Keratinocyte (primary cell): ENCODE measurements around the gene CFAP20DC. TPM values are rescaled to one million over a fixed set of nuclear protein-coding genes. Genes with fewer than 3 reads are reported as not detected.

ENCODE experiments used
- DNase-seq: peaks from one replicate; pipeline ENCODE4 v3.0.0-alpha.2; 2011; ENCODE audit warnings: low read depth, missing footprints, low spot score
- FAIRE-seq: peaks from 2 replicates; lab custom pipeline; 2011; peaks lifted over from hg19 to GRCh38; lab: Jason Lieb, UNC
- H2AFZ ChIP-seq: 2 replicates; pipeline ENCODE4 v1.6.0; 2012; ENCODE audit warnings: low read length, control low read depth, inconsistent platforms; ENCODE audit not compliant: control insufficient read depth
- H3K27ac ChIP-seq: 2 replicates; pipeline ENCODE4 v1.5.1; 2011; ENCODE audit warnings: low read length; ENCODE audit not compliant: control insufficient read depth, insufficient read depth
- H3K27me3 ChIP-seq: 3 replicates; pipeline ENCODE4 v1.6.0; 2011; ENCODE audit warnings: low read length; ENCODE audit not compliant: control insufficient read depth, insufficient read depth; ENCODE audit errors: extremely low read depth
- H3K36me3 ChIP-seq, 2 experiments: 2 replicates in 1 of 2; 3 replicates in 1 of 2; pipeline ENCODE4 v1.5.1; 2011; ENCODE audit warnings: low read length in 2 of 2, mild to moderate bottlenecking in 1 of 2; ENCODE audit not compliant: control insufficient read depth in 2 of 2, insufficient read depth in 2 of 2; ENCODE audit errors: extremely low read depth in 1 of 2
- H3K4me1 ChIP-seq: 3 replicates; pipeline ENCODE4 v1.5.1; 2011; ENCODE audit warnings: low read length; ENCODE audit not compliant: control insufficient read depth, insufficient read depth; ENCODE audit errors: extremely low read depth
- H3K4me2 ChIP-seq: 3 replicates; pipeline ENCODE4 v1.6.0; 2011; ENCODE audit warnings: low read depth, low read length; ENCODE audit not compliant: control insufficient read depth, insufficient read depth; ENCODE audit errors: extremely low read depth
- H3K4me3 ChIP-seq, 3 experiments: fragments of 200-600 bp in 1 of 3; sonication (generic) in 1 of 3; 2 replicates in 2 of 3; 3 replicates in 1 of 3; pipeline ENCODE4 v1.5.1; 2011 to 2016; ENCODE audit warnings: low read length in 3 of 3, mild to moderate bottlenecking in 3 of 3, control low read depth in 2 of 3, inconsistent platforms in 1 of 3, low read depth in 1 of 3, mixed read lengths in 1 of 3, mixed run types in 1 of 3, moderate library complexity in 1 of 3; ENCODE audit not compliant: control insufficient read depth in 2 of 3, insufficient read depth in 2 of 3; ENCODE audit errors: extremely low read depth in 1 of 3
- H3K79me2 ChIP-seq: 2 replicates; pipeline ENCODE4 v1.6.0; 2012; ENCODE audit warnings: low read length; ENCODE audit not compliant: control insufficient read depth, insufficient read depth
- H3K9ac ChIP-seq: 3 replicates; pipeline ENCODE4 v1.6.0; 2011; ENCODE audit warnings: low read length; ENCODE audit not compliant: control insufficient read depth, insufficient read depth; ENCODE audit errors: extremely low read depth
- H3K9me1 ChIP-seq: 3 replicates; pipeline ENCODE4 v1.6.0; 2011; ENCODE audit warnings: low read length; ENCODE audit not compliant: control insufficient read depth, insufficient read depth; ENCODE audit errors: extremely low read depth
- H3K9me3 ChIP-seq: 2 replicates; pipeline ENCODE4 v1.5.1; 2012; ENCODE audit warnings: low read depth, low read length; ENCODE audit not compliant: control insufficient read depth
- H4K20me1 ChIP-seq: 3 replicates; pipeline ENCODE4 v1.6.0; 2011; ENCODE audit warnings: low read length; ENCODE audit not compliant: control insufficient read depth, insufficient read depth; ENCODE audit errors: extremely low read depth
- EZH2 ChIP-seq: IDR thresholded peaks from one replicate; pipeline ENCODE4 v1.6.1; 2012; ENCODE audit warnings: inconsistent platforms, mild to moderate bottlenecking, low read length, moderate library complexity
- dilution Hi-C: fragments of 300-500 bp; cut with MboI; formaldehyde crosslinking; loops from one replicate; pipeline ENCODE4 v1.7.0; 2020; ENCODE audit warnings: low sequenced_read_pairs; ENCODE audit not compliant: extremely low pct_ligation_motif_present
- polyA plus RNA-seq, 5 experiments: library from polyadenylated mRNA; depleted of rRNA in 3 of 5; stranded (reverse) in 3 of 5; stranded (forward) in 1 of 5; unstranded in 1 of 5; fragments of >200 nt; gene quantifications; 1 replicate in 1 of 5; 2 replicates in 3 of 5; 3 replicates in 1 of 5; pipeline versions ENCODE4 v1.2.1 to v1.2.3, GENCODE V29; 2011 to 2012; ENCODE audit warnings: missing spikeins in 2 of 5, low read depth in 1 of 5, low replicate concordance in 1 of 5
- TF ChIP-seq, protein P1 (sequence below), 3 experiments: IDR thresholded peaks in 1 of 3; conservative IDR thresholded peaks in 1 of 3; optimal IDR thresholded peaks in 1 of 3; 2 replicates in 2 of 3; 3 replicates in 1 of 3; pipeline versions ENCODE3 to v1.5.1; 2011; ENCODE audit warnings: low read length in 3 of 3, mild to moderate bottlenecking in 3 of 3, moderate library complexity in 2 of 3, control low read depth in 1 of 3, inconsistent platforms in 1 of 3; ENCODE audit not compliant: insufficient read depth in 2 of 3; ENCODE audit errors: extremely low read depth in 1 of 3

The CFAP20DC gene
- polyA plus RNA-seq, 1 donor (not counting 4 experiments of a cell fraction or from before 2014, with no cell fraction given), result 6.3 TPM

DNA sequence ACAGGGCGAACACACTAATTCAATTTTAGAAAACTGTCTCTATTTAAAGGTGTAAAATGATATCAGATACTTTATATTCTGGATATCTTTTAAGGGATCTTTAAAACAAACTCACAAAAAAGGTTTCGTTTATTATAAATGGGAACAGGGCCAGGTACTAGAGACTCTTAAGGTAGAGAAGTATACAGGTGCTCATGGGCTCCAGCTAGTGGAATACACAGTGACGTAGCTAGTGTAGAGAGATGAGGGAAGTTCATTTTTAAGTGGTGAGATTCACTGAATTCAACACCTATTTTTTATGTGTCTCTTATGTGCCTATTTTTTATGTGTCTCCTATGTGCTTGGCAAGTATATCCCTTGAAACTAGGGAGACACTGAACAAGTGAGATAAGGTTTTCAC is 250.6 kb downstream of the CFAP20DC start:
- no peak overlapping the region for H3K9ac ChIP-seq
- TF ChIP-seq, protein P1, sequence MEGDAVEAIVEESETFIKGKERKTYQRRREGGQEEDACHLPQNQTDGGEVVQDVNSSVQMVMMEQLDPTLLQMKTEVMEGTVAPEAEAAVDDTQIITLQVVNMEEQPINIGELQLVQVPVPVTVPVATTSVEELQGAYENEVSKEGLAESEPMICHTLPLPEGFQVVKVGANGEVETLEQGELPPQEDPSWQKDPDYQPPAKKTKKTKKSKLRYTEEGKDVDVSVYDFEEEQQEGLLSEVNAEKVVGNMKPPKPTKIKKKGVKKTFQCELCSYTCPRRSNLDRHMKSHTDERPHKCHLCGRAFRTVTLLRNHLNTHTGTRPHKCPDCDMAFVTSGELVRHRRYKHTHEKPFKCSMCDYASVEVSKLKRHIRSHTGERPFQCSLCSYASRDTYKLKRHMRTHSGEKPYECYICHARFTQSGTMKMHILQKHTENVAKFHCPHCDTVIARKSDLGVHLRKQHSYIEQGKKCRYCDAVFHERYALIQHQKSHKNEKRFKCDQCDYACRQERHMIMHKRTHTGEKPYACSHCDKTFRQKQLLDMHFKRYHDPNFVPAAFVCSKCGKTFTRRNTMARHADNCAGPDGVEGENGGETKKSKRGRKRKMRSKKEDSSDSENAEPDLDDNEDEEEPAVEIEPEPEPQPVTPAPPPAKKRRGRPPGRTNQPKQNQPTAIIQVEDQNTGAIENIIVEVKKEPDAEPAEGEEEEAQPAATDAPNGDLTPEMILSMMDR (optimal IDR thresholded peaks at IDR 0.05 in 1 of 3, IDR thresholded peaks at IDR 0.05 in 1 of 3, conservative IDR thresholded peaks at IDR 0.05 in 1 of 3; ENCODE audit: extremely low read depth in 1 of 3, insufficient read depth in 2 of 3, low read length in 3 of 3), result no peak
- no peak for TF ChIP-seq EZH2
- dilution Hi-C loops, result no loop called here
- no peak overlapping the region for H3K4me3 ChIP-seq
- no peaks in the 10 kb centered on the region for H3K9me1 ChIP-seq
- no peaks in the 10 kb centered on the region for H3K4me1 ChIP-seq
- H3K27ac ChIP-seq, result no peak overlapping the region
- no peaks in the 10 kb centered on the region for H4K20me1 ChIP-seq
- no peaks in the 10 kb centered on the region for H3K36me3 ChIP-seq
- H3K4me2 ChIP-seq, result no peak overlapping the region
- no peaks in the 10 kb centered on the region for H3K9me3 ChIP-seq
- FAIRE-seq (no peak), DNase-seq (no peak)
- no peaks in the 10 kb centered on the region for H3K27me3 ChIP-seq
- no peaks in the 10 kb centered on the region for H3K79me2 ChIP-seq
- H2AFZ ChIP-seq, result no peak overlapping the region

DNA sequence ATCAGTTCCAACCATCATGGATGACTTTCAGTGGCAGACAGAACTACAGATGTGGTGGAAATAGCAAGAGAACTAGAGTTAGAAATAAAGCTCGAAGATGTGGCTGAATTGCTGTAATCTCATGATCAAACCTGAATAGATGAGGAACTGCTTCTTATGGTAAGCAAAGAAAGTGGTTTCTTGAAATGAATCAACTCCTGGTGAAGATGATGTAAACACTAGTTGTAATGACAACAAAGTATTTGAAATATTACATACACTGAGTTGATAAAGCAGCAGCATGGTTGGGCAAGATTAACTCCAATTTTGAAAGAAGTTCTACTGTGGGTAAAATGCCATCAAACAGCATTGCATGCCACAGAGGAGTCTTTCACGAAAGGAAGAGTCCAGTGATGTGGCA is 251.5 kb downstream of the CFAP20DC start:
- no peaks in the 10 kb centered on the region for H3K36me3 ChIP-seq
- no peak for DNase-seq

More for the DNA sequence above, 251.5 kb downstream of the CFAP20DC start:
- no peak for FAIRE-seq
- H3K4me3 ChIP-seq, result no peak overlapping the region
- TF ChIP-seq, protein P1 (optimal IDR thresholded peaks at IDR 0.05 in 1 of 3, IDR thresholded peaks at IDR 0.05 in 1 of 3, conservative IDR thresholded peaks at IDR 0.05 in 1 of 3; ENCODE audit: extremely low read depth in 1 of 3, insufficient read depth in 2 of 3, low read length in 3 of 3), result no peak
- no peak for TF ChIP-seq EZH2
- no peak overlapping the region for H3K4me2 ChIP-seq
- no peaks in the 10 kb centered on the region for H3K9me1 ChIP-seq
- dilution Hi-C loops, result no loop called here
- no peak overlapping the region for H3K9ac ChIP-seq
- no peaks in the 10 kb centered on the region for H3K4me1 ChIP-seq
- no peak overlapping the region for H2AFZ ChIP-seq
- no peaks in the 10 kb centered on the region for H3K9me3 ChIP-seq
- no peak overlapping the region for H3K27ac ChIP-seq
- H3K27me3 ChIP-seq, result no peaks in the 10 kb centered on the region
- no peaks in the 10 kb centered on the region for H4K20me1 ChIP-seq
- H3K79me2 ChIP-seq, result no peaks in the 10 kb centered on the region
